IMR-90 (cell line): Measurements from ENCODE around the gene ZNF451. TPM values are rescaled to one million over a fixed set of nuclear protein-coding genes. Genes with fewer than 3 reads are reported as not detected.

ENCODE experiments used
- ATAC-seq: fragments of 200-7000 bp; cut with Tn5 transposase; 2 replicates; pipeline ENCODE4 v1.9.1; 2020; ENCODE audit warnings: low read depth, mild to moderate bottlenecking, moderate library complexity
- BruUV-seq: library from RNA; stranded (reverse); fragments of 400-500 nt; replicated peaks from 2 replicates; lab custom pipeline; 2021; lab: Mats Ljungman, UMichigan
- CTCF ChIA-PET: fragments of 300-600 bp; formaldehyde crosslinking; extraction: SDS; loops from one replicate; lab custom pipeline; 2021; ENCODE audit warnings: antibody characterized with exemption; lab: Yijun Ruan, JAX
- POLR2A ChIA-PET: fragments of 300-600 bp; sonication (Branson Sonifier 250); formaldehyde crosslinking; loops from one replicate; lab custom pipeline; 2022; ENCODE audit warnings: antibody characterized with exemption; ENCODE audit not compliant: unreplicated experiment; lab: Charles Lee
- DNase-seq: peaks from one replicate; pipeline ENCODE4 v3.0.0; 2013
- H2AFZ ChIP-seq: replicated peaks from 2 replicates; pipeline ENCODE3; 2013; ENCODE audit warnings: low read length, mild to moderate bottlenecking; ENCODE audit not compliant: poor library complexity
- H2AK5ac ChIP-seq: 2 replicates; pipeline ENCODE4 v1.6.1; 2013; ENCODE audit warnings: low read depth, low read length, inconsistent platforms
- H2AK9ac ChIP-seq: replicated peaks from 2 replicates; pipeline ENCODE3; 2013; ENCODE audit warnings: mild to moderate bottlenecking, low read depth, low read length, moderate library complexity; ENCODE audit not compliant: poor library complexity
- H2BK120ac ChIP-seq: 2 replicates; pipeline ENCODE4 v1.6.1; 2013; ENCODE audit warnings: low read depth, low read length, inconsistent platforms
- H2BK15ac ChIP-seq: 3 replicates; pipeline ENCODE4 v1.6.1; 2013; ENCODE audit warnings: low read depth, low read length, inconsistent platforms
- H2BK20ac ChIP-seq: 2 replicates; pipeline ENCODE4 v1.6.1; 2013; ENCODE audit warnings: low read depth, mild to moderate bottlenecking, inconsistent platforms, low read length, moderate library complexity
- H2BK5ac ChIP-seq: 2 replicates; pipeline ENCODE4 v1.6.1; 2013; ENCODE audit warnings: mild to moderate bottlenecking, low read depth, low read length, inconsistent platforms; ENCODE audit not compliant: poor library complexity, severe bottlenecking
- H3K14ac ChIP-seq: replicated peaks from 2 replicates; pipeline ENCODE4 v1.6.1; 2013; ENCODE audit warnings: low read depth, low read length, inconsistent platforms
- H3K18ac ChIP-seq: 2 replicates; pipeline ENCODE4 v1.6.1; 2013; ENCODE audit warnings: low read depth, low read length, control low read depth
- H3K23ac ChIP-seq: 2 replicates; pipeline ENCODE4 v1.6.1; 2013; ENCODE audit warnings: low read depth, low read length, inconsistent platforms
- H3K27ac ChIP-seq: 2 replicates; pipeline ENCODE4 v1.5.1; 2013; ENCODE audit warnings: mild to moderate bottlenecking, control low read depth, low read length; ENCODE audit not compliant: insufficient read depth
- H3K27me3 ChIP-seq: 2 replicates; pipeline ENCODE4 v1.6.1; 2013; ENCODE audit warnings: low read length; ENCODE audit not compliant: control insufficient read depth, insufficient read depth
- H3K36me3 ChIP-seq: 2 replicates; pipeline ENCODE4 v1.6.1; 2013; ENCODE audit warnings: low read length, mixed read lengths; ENCODE audit not compliant: control insufficient read depth, insufficient read depth
- H3K4ac ChIP-seq: 2 replicates; pipeline ENCODE4 v1.6.1; 2013; ENCODE audit warnings: low read depth, low read length, inconsistent platforms
- H3K4me1 ChIP-seq: 2 replicates; pipeline ENCODE4 v1.6.1; 2013; ENCODE audit warnings: low read length, mixed read lengths; ENCODE audit not compliant: control insufficient read depth, insufficient read depth
- H3K4me2 ChIP-seq: 2 replicates; pipeline ENCODE4 v1.6.1; 2013; ENCODE audit warnings: low read depth, mild to moderate bottlenecking, control low read depth, low read length, moderate library complexity
- H3K4me3 ChIP-seq: 2 replicates; pipeline ENCODE4 v1.5.1; 2013; ENCODE audit warnings: low read depth, mild to moderate bottlenecking, control low read depth, low read length, moderate library complexity; ENCODE audit not compliant: insufficient read depth
- H3K56ac ChIP-seq: 2 replicates; pipeline ENCODE4 v1.6.1; 2013; ENCODE audit warnings: low read length, inconsistent platforms; ENCODE audit not compliant: insufficient read depth; ENCODE audit errors: extremely low read depth
- H3K79me1 ChIP-seq, 2 experiments: 2 replicates each; pipeline ENCODE4 v1.6.1; 2013; ENCODE audit warnings: low read length in 2 of 2, inconsistent platforms in 1 of 2, low read depth in 1 of 2
- H3K9ac ChIP-seq: 2 replicates; pipeline ENCODE4 v1.6.1; 2013; ENCODE audit warnings: low read depth, low read length, control low read depth
- H3K9me1 ChIP-seq: 2 replicates; pipeline ENCODE4 v1.6.1; 2013; ENCODE audit warnings: low read length, inconsistent platforms; ENCODE audit not compliant: insufficient read depth
- H3K9me3 ChIP-seq: 2 replicates; pipeline ENCODE4 v1.6.1; 2013; ENCODE audit warnings: low read length; ENCODE audit not compliant: control insufficient read depth, insufficient read depth
- H4K20me1 ChIP-seq: 2 replicates; pipeline ENCODE4 v1.6.1; 2013; ENCODE audit warnings: low read length, inconsistent platforms; ENCODE audit not compliant: insufficient read depth
- H4K5ac ChIP-seq: 2 replicates; pipeline ENCODE4 v1.6.1; 2013; ENCODE audit warnings: mild to moderate bottlenecking, low read depth, low read length, control low read depth
- H4K8ac ChIP-seq, 2 experiments: 2 replicates each; pipeline ENCODE4 v1.6.1; 2013; ENCODE audit warnings: low read depth in 2 of 2, low read length in 2 of 2, control low read depth in 1 of 2, inconsistent platforms in 1 of 2
- H4K91ac ChIP-seq: 2 replicates; pipeline ENCODE4 v1.6.1; 2013; ENCODE audit warnings: low read depth, low read length, inconsistent platforms; ENCODE audit not compliant: insufficient read depth
- BHLHE40 ChIP-seq: fragments of 150-350 bp; IDR thresholded peaks from 2 replicates; pipeline ENCODE4 v1.6.1; 2016; ENCODE audit warnings: mild to moderate bottlenecking, low read depth, low read length
- CEBPB ChIP-seq: IDR thresholded peaks from 2 replicates; pipeline ENCODE4 v1.6.1; 2012; ENCODE audit warnings: low read depth, low read length, improper control_type of control experiment
- CHD1 ChIP-seq: IDR thresholded peaks from 2 replicates; pipeline ENCODE4 v1.6.1; 2012; ENCODE audit warnings: low read depth, low read length, improper control_type of control experiment
- CTCF ChIP-seq: conservative IDR thresholded peaks from 2 replicates; pipeline ENCODE4 v1.5.1; 2012; ENCODE audit warnings: mild to moderate bottlenecking, low read depth, low read length, improper control_type of control experiment
- FOS ChIP-seq: fragments of 150-350 bp; IDR thresholded peaks from 2 replicates; pipeline ENCODE4 v1.6.1; 2016; ENCODE audit warnings: low read depth, low read length
- MAFK ChIP-seq: IDR thresholded peaks from 2 replicates; pipeline ENCODE4 v1.6.1; 2012; ENCODE audit warnings: low read depth, low read length, improper control_type of control experiment
- NFE2L2 ChIP-seq: fragments of 150-350 bp; IDR thresholded peaks from 2 replicates; pipeline ENCODE4 v1.6.1; 2016; ENCODE audit warnings: low read depth, mild to moderate bottlenecking, low read length
- RFX5 ChIP-seq: IDR thresholded peaks from 2 replicates; pipeline ENCODE4 v1.8.0; 2012; ENCODE audit warnings: low read depth, mild to moderate bottlenecking, low read length, moderate library complexity
- USF2 ChIP-seq: fragments of 150-350 bp; IDR thresholded peaks from 2 replicates; pipeline ENCODE4 v1.6.1; 2017; ENCODE audit warnings: mild to moderate bottlenecking, antibody characterized with exemption, low read length, low read depth
- WGBS, 2 experiments: methylation state at CpG; one replicate each; pipeline versions ENCODE4 v1.1.5 to v1.1.7; 2013; ENCODE audit warnings: missing lambda C conversion rate in 2 of 2; ENCODE audit not compliant: insufficient read length in 1 of 2; ENCODE audit errors: extremely low coverage in 2 of 2; 5-methylcytosine and 5-hydroxymethylcytosine counted together
- dilution Hi-C: fragments of 300-500 bp; cut with HindIII; formaldehyde crosslinking; loops from one replicate; pipeline ENCODE4 v1.14.3; 2018; ENCODE audit warnings: low sequenced_read_pairs; ENCODE audit not compliant: unreplicated experiment
- in situ Hi-C: fragments of 300-500 bp; cut with MboI; formaldehyde crosslinking; loops from 3 replicates; pipeline ENCODE4 v1.14.3; 2019; ENCODE audit warnings: low sequenced_read_pairs, inconsistent platforms, mixed read lengths
- intact Hi-C: fragments of 100-400 bp; cut with micrococcal nuclease; formaldehyde crosslinking; loops from 2 replicates; pipeline ENCODE4 v1.10.0; 2022
- polyA plus RNA-seq, 3 experiments: library from polyadenylated mRNA; depleted of rRNA; stranded (reverse); fragments of >200 nt; gene quantifications; 2 replicates each; pipeline ENCODE4 v1.2.3, GENCODE V29; 2012; ENCODE audit warnings: low replicate concordance in 1 of 3
- total RNA-seq: library from RNA; depleted of rRNA; stranded (reverse); fragments of >200 nt; gene quantifications from 2 replicates; pipeline ENCODE4 v1.2.3, GENCODE V29; 2012

ZNF451 gene
- total and polyA plus RNA-seq, 2 of the 4 experiments (the other 2 are of a cell fraction), result 10.0 to 48.6 TPM

DNA sequence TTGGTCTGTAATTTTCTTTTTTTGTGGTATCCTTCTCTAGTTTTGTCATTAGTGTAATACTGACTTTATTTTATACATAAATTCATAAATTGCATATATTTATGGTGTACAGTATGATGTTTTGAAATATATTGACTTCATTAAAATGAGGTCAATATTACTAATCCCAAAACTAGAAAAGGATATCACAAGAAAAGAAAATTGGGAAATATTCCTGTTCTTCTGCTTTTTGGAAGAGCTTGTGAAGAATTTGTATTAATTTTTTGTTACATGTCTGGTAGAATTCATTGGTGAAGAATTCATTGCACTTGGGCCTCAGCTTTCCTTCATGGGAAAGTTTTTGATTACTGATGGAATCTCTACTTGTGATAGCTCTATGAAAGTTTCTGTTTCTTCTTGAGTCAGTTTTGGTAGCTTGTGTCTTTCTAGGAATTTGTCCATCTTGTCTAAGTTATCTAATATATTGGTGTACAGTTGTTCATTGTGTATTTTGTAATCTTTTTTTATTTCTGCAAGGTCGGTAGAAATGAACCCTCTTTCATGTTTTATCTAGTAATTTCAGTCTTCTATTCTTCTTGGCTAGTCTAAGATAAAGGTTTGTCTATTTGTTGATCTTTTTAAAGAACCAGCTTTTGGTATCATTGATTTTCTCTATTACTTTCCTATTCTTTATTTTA lies 11.3 kb upstream of the ZNF451 start:
- in situ Hi-C loops, result no loop called here

More for the DNA sequence above, 11.3 kb upstream of the ZNF451 start:
- H2BK5ac ChIP-seq, result no peak overlapping the region
- BruUV-seq, result no TSS peak
- no peak overlapping the region for H3K4me2 ChIP-seq
- H3K18ac ChIP-seq, result no peak overlapping the region
- no peak overlapping the region for H3K56ac ChIP-seq
- dilution Hi-C loops, result no loop called here
- H4K20me1 ChIP-seq, result no peaks in the 10 kb centered on the region
- H2AFZ ChIP-seq, result no peak overlapping the region
- no peak for DNase-seq
- no peak overlapping the region for H2BK20ac ChIP-seq
- H3K4ac ChIP-seq, result no peak overlapping the region
- H2AK9ac ChIP-seq, result no peak overlapping the region
- H3K4me3 ChIP-seq, result no peak overlapping the region
- no peak overlapping the region for H3K23ac ChIP-seq
- H3K14ac ChIP-seq, result no peak overlapping the region
- POLR2A ChIA-PET, result no interaction called here
- H3K27me3 ChIP-seq, result no peaks in the 10 kb centered on the region
- no peak overlapping the region for H3K27ac ChIP-seq
- H3K4me1 ChIP-seq, result no peaks in the 10 kb centered on the region
- H3K9ac ChIP-seq, result no peak overlapping the region
- TF ChIP-seq MAFK (peak; percentile 40), NFE2L2 (no peak), BHLHE40 (no peak), CEBPB (no peak), CTCF (no peak), USF2 (no peak), FOS (no peak), RFX5 (no peak), CHD1 (no peak)
- intact Hi-C loops, result no loop called here
- H4K8ac ChIP-seq, result no peak overlapping the region
- H4K5ac ChIP-seq, result no peak overlapping the region
- H3K36me3 ChIP-seq, result no peaks in the 10 kb centered on the region; the same call in 1 of the 2 replicates
- no peak overlapping the region for H2BK15ac ChIP-seq
- H3K79me1 ChIP-seq, result 0 out of 4 replicates have a peak, but pooled peaks cover 0 to 3% of the 10 kb centered on the region in 2 experiments
- no peaks in the 10 kb centered on the region; the same call in 1 of the 2 replicates for H3K9me3 ChIP-seq
- no CpG with 5 or more reads among the region's 1 CpG for WGBS, 2 experiments
- no peaks in the 10 kb centered on the region for H3K9me1 ChIP-seq
- H4K91ac ChIP-seq, result no peak overlapping the region
- H2AK5ac ChIP-seq, result no peak overlapping the region
- no peak for ATAC-seq
- CTCF ChIA-PET, result no interaction called here
- no peak overlapping the region for H2BK120ac ChIP-seq
